Stomach (tissue), 9 donors: ENCODE results near the gene SLC7A5. TPM values are rescaled to one million over a fixed set of nuclear protein-coding genes. Genes with fewer than 3 reads are reported as not detected.

Experiments
- DNase-seq, 2 donors: peaks; one replicate each; pipeline versions ENCODE4 v3.0.0 to v3.0.0-alpha.2; 2013 to 2019
- H3K27ac ChIP-seq, 5 donors: fragments of 200-600 bp in 4 of 5; sonication (generic) in 4 of 5; one replicate each; pipeline ENCODE4 v1.5.1; 2013 to 2019; ENCODE audit warnings: mild to moderate bottlenecking in 1 of 5, moderate library complexity in 1 of 5
- H3K27me3 ChIP-seq, 3 donors: fragments of 200-600 bp; sonication (generic); one replicate each; pipeline ENCODE4 v1.5.1; 2017 to 2019; ENCODE audit warnings: mixed run types in 1 of 3
- H3K36me3 ChIP-seq, 4 donors: fragments of 200-600 bp; sonication (generic); 1 replicate in 3 of 4; 2 replicates in 1 of 4; pipeline ENCODE4 v1.5.1; 2016 to 2019
- H3K4me1 ChIP-seq, 4 donors: fragments of 200-600 bp; sonication (generic); one replicate each; pipeline ENCODE4 v1.5.1; 2016 to 2019
- H3K4me3 ChIP-seq, 4 donors: fragments of 200-600 bp; sonication (generic) in 3 of 4; one replicate each; pipeline ENCODE4 v1.5.1; 2016 to 2019; ENCODE audit warnings: mild to moderate bottlenecking in 1 of 4
- H3K9me3 ChIP-seq, 4 donors: fragments of 200-600 bp; sonication (generic); one replicate each; pipeline ENCODE4 v1.5.1; 2016 to 2019
- CTCF ChIP-seq, 7 experiments: fragments of 450-650 bp in 4 of 7; fragments of 200-600 bp in 3 of 7; sonication (generic) in 3 of 7; IDR thresholded peaks; one replicate each; pipeline ENCODE4 v1.5.1; 2016 to 2019; ENCODE audit warnings: antibody characterized with exemption in 7 of 7, control low read depth in 2 of 7, mild to moderate bottlenecking in 1 of 7
- EP300 ChIP-seq: sonication (generic); formaldehyde crosslinking; IDR thresholded peaks from one replicate; pipeline ENCODE4 v1.6.1; 2017; ENCODE audit warnings: antibody characterized with exemption
- POLR2A ChIP-seq, 4 donors: fragments of 450-650 bp; IDR thresholded peaks; one replicate each; pipeline ENCODE4 v1.6.1; 2016; ENCODE audit warnings: antibody characterized with exemption in 4 of 4, control low read depth in 2 of 4, mild to moderate bottlenecking in 1 of 4, moderate library complexity in 1 of 4
- POLR2AphosphoS5 ChIP-seq, 3 donors: sonication (generic); formaldehyde crosslinking; IDR thresholded peaks; one replicate each; pipeline ENCODE4 v1.6.1; 2016; ENCODE audit warnings: antibody characterized with exemption in 3 of 3
- WGBS, 5 donors: extraction: QIAGEN DNeasy Blood & Tissue Kit in 3 of 5; methylation state at CpG; one replicate each; pipeline versions ENCODE4 v1.1.5 to v1.1.7; 2013 to 2018; 5-methylcytosine and 5-hydroxymethylcytosine counted together
- intact Hi-C: fragments of 100-400 bp; cut with DNase I; formaldehyde crosslinking; loops from one replicate; pipeline ENCODE4 v1.15.1; 2023; ENCODE audit warnings: low total_unique reads
- polyA plus RNA-seq, 3 donors: library from polyadenylated mRNA; stranded (reverse); fragments of 200-250 nt; gene quantifications; one replicate each; pipeline ENCODE4 v1.2.3, GENCODE V29; 2013
- total RNA-seq, 5 donors: library from RNA; depleted of rRNA; stranded (reverse); fragments of >200 nt; gene quantifications; one replicate each; pipeline versions ENCODE4 v1.1.0 to v1.2.3, GENCODE V29; 2014 to 2016
- donor health status: healthy with polysubstance abuse.
- donor health status: Bipolar disorder and iron deficiency.
- donor health status: healthy.

Gene SLC7A5
- total and polyA plus RNA-seq, 8 donors = 1.4 to 74.8 (median 10.0) TPM

- intact Hi-C loops = no loop called here
- TF ChIP-seq EP300 (no peak), POLR2AphosphoS5 (IDR thresholded peaks at IDR 0.05) (no peak), POLR2A (IDR thresholded peaks at IDR 0.05) (no peak), CTCF (IDR thresholded peaks at IDR 0.05) (no peak)
- H3K27ac ChIP-seq = peak overlapping the region in 1 of 5 donors; percentile 89
Observed at GRCh38 chr16:87792205-87792565, 77.1 kb downstream of the SLC7A5 start.

GRCh38 chr16:87791295-87792204 lies 77.8 kb downstream of the SLC7A5 start:
- peak in 1 of 2 donors; percentile 29 for DNase-seq
- no peaks in the 10 kb centered on the region for H3K27me3 ChIP-seq
- TF ChIP-seq POLR2A (IDR thresholded peaks at IDR 0.05) = no peak
- no peak for TF ChIP-seq EP300
- TF ChIP-seq POLR2AphosphoS5 (IDR thresholded peaks at IDR 0.05) = no peak
- no peak for TF ChIP-seq CTCF (IDR thresholded peaks at IDR 0.05)
- H3K27ac ChIP-seq = peak overlapping the region in 4 of 5 donors; percentile 2 to 89 (median 76)
- no peaks in the 10 kb centered on the region for H3K36me3 ChIP-seq
- H3K9me3 ChIP-seq = no peaks in the 10 kb centered on the region
- peaks cover 14 to 30% (median 22%) of the 10 kb centered on the region in 4 donors for H3K4me1 ChIP-seq
- intact Hi-C loops = no loop called here
- WGBS, 5 donors = 78 to 84% (median 79%) methylated on average over 28 to 32 of the region's 32 CpGs
- no peak overlapping the region for H3K4me3 ChIP-seq

More at GRCh38 chr16:87792205-87792565, 77.1 kb downstream of the SLC7A5 start:
- H3K9me3 ChIP-seq = no peaks in the 10 kb centered on the region
- no peaks in the 10 kb centered on the region for H3K27me3 ChIP-seq
- no peak for DNase-seq
- H3K4me1 ChIP-seq = peaks cover 14 to 30% (median 22%) of the 10 kb centered on the region in 4 donors
- no peak overlapping the region for H3K4me3 ChIP-seq
- no peaks in the 10 kb centered on the region for H3K36me3 ChIP-seq
- 75 to 87% (median 82%) methylated on average over 7 of the region's 7 CpGs for WGBS, 5 donors

- Histone ChIP-seq H3K27ac (peak overlapping the region; percentile 12 to 89 (median 74)), H3K4me1 (peaks cover 14 to 30% (median 22%) of the 10 kb centered on the region in 4 donors), H3K4me3 (no peak overlapping the region), H3K9me3 (no peaks in the 10 kb centered on the region), H3K36me3 (no peaks in the 10 kb centered on the region), H3K27me3 (no peaks in the 10 kb centered on the region)
- WGBS, 5 donors = 52 to 65% (median 59%) methylated on average over 17 of the region's 17 CpGs
- peak; percentile 40 to 78 for DNase-seq
- TF ChIP-seq EP300 (peak; percentile 60), POLR2AphosphoS5 (IDR thresholded peaks at IDR 0.05) (peak in 2 of 3 donors; percentile 68 to 91), POLR2A (IDR thresholded peaks at IDR 0.05) (no peak), CTCF (IDR thresholded peaks at IDR 0.05) (no peak)
- intact Hi-C loops = no loop called here
Observed at GRCh38 chr16:87790292-87791100, 78.8 kb downstream of the SLC7A5 start.
